Measurements from ENCODE around the gene ZNF438.

Gene ZNF438

GRCh38 chr10:30834153-30834552 lies 197.5 kb downstream of the ZNF438 start:
- Histone ChIP-seq H3K9me3 (no peaks in the 10 kb centered on the region), H3K4me1 (no peaks in the 10 kb centered on the region), H3K4me3 (no peak overlapping the region), H3K27ac (no peak overlapping the region), H3K36me3 (peaks cover 0 to 6% (median 0%) of the 10 kb centered on the region in 3 donors), H3K27me3 (no peaks in the 10 kb centered on the region)
- DNase-seq, result no peak
- no peak for TF ChIP-seq CTCF (IDR thresholded peaks at IDR 0.05)
- intact Hi-C loops (cut with DNase I; ENCODE audit: low total_unique reads), result no loop called here

- Histone ChIP-seq H3K4me3 (no peak overlapping the region), H3K27me3 (no peaks in the 10 kb centered on the region), H3K9me3 (no peaks in the 10 kb centered on the region), H3K4me1 (no peaks in the 10 kb centered on the region), H3K27ac (no peak overlapping the region), H3K36me3 (peaks cover 0 to 6% (median 0%) of the 10 kb centered on the region in 3 donors)
- intact Hi-C loops (cut with DNase I; ENCODE audit: low total_unique reads), result no loop called here
- peak in 1 of 2 donors; percentile 17 for DNase-seq
- TF ChIP-seq CTCF (IDR thresholded peaks at IDR 0.05), result no peak
Observed at GRCh38 chr10:30833628-30833970, 198.1 kb downstream of the ZNF438 start.

- H3K27ac ChIP-seq, result no peak overlapping the region
- no peak for TF ChIP-seq CTCF (IDR thresholded peaks at IDR 0.05)
- H3K4me3 ChIP-seq, result no peak overlapping the region
- H3K27me3 ChIP-seq, result no peaks in the 10 kb centered on the region
- H3K9me3 ChIP-seq, result no peaks in the 10 kb centered on the region
- peaks cover 0 to 6% (median 2%) of the 10 kb centered on the region in 4 donors for H3K4me1 ChIP-seq
- DNase-seq, result peak in 1 of 2 donors; percentile 54
- intact Hi-C loops (cut with DNase I; ENCODE audit: low total_unique reads), result no loop called here
- peaks cover 0 to 6% (median 0%) of the 10 kb centered on the region in 3 donors for H3K36me3 ChIP-seq
Observed at GRCh38 chr10:30832749-30833627, 198.7 kb downstream of the ZNF438 start.

- no peak for DNase-seq
- H3K9me3 ChIP-seq, result no peaks in the 10 kb centered on the region
- TF ChIP-seq CTCF (IDR thresholded peaks at IDR 0.05), result no peak
- peaks cover 0 to 13% (median 3%) of the 10 kb centered on the region in 4 donors for H3K4me1 ChIP-seq
- H3K27ac ChIP-seq, result no peak overlapping the region
- peaks cover 0 to 6% (median 0%) of the 10 kb centered on the region in 3 donors for H3K36me3 ChIP-seq
- intact Hi-C loops (cut with DNase I; ENCODE audit: low total_unique reads), result no loop called here
- no peaks in the 10 kb centered on the region for H3K27me3 ChIP-seq
- no peak overlapping the region for H3K4me3 ChIP-seq
Observed at GRCh38 chr10:30832001-30832748, 199.5 kb downstream of the ZNF438 start.

GRCh38 chr10:30831426-30831825 lies 200.2 kb downstream of the ZNF438 start:
- Histone ChIP-seq H3K4me1 (peaks cover 0 to 13% (median 3%) of the 10 kb centered on the region in 4 donors), H3K27ac (no peak overlapping the region), H3K9me3 (no peaks in the 10 kb centered on the region), H3K4me3 (no peak overlapping the region), H3K36me3 (peaks cover 0 to 6% (median 0%) of the 10 kb centered on the region in 3 donors), H3K27me3 (no peaks in the 10 kb centered on the region)
- intact Hi-C loops (cut with DNase I; ENCODE audit: low total_unique reads), result no loop called here
- TF ChIP-seq CTCF (IDR thresholded peaks at IDR 0.05), result no peak
- DNase-seq, result peak in 1 of 2 donors; percentile 40
